KOPT-K1 (cell line): ENCODE data around the gene MID2.

Source experiments
- H3K27ac ChIP-seq: fragments of 200-600 bp; sonication (generic); 2 replicates; pipeline ENCODE4 v1.5.1; 2016; ENCODE audit warnings: antibody characterized with exemption, mild to moderate bottlenecking, low read depth, low read length; ENCODE audit not compliant: poor library complexity, severe bottlenecking
- H3K36me3 ChIP-seq: fragments of 200-600 bp; sonication (generic); 2 replicates; pipeline ENCODE4 v1.5.1; 2017; ENCODE audit warnings: antibody characterized with exemption, mild to moderate bottlenecking, low read length, moderate library complexity; ENCODE audit not compliant: insufficient read depth
- H3K9me3 ChIP-seq: fragments of 200-600 bp; sonication (generic); 2 replicates; pipeline ENCODE4 v1.5.1; 2017; ENCODE audit warnings: antibody characterized with exemption, low read length, mild to moderate bottlenecking; ENCODE audit not compliant: insufficient read depth, poor library complexity, severe bottlenecking

Gene MID2

DNA sequence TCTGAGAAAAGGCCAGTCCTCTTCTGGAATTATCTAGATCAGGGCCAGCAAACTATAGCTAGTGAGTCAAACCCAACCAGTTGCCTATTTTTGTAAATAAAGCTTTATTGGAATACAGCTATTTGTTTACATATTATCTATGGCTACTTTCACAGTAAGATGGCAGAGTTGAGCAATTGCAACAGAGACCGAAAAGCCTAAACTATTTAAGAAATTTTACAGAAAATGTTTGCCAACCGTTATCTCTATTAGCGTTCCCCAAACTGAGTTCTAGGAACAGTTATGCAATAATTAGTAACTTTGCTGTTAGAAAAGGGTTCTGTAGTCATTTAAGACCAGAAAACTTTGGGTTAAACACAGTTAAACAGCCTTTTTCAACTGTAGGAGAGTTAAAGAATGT is 146.0 kb downstream of the MID2 start:
- Histone ChIP-seq H3K27ac (no peak overlapping the region), H3K36me3 (no peaks in the 10 kb centered on the region), H3K9me3 (no peaks in the 10 kb centered on the region)
